ENCODE results near the gene RNF8.

GRCh38 chr6:37309692-37310091 is 44.1 kb upstream of the RNF8 start:
- TF ChIP-seq CTCF (IDR thresholded peaks at IDR 0.05) (no peak), POLR2A (IDR thresholded peaks at IDR 0.05) (no peak)
